RCC 7860 (cell line): ENCODE measurements around the gene SUSD3.

Source experiments
- DNase-seq: peaks from one replicate; pipeline ENCODE4 v3.0.0-alpha.2; 2015; ENCODE audit warnings: low spot score
- FAIRE-seq: peaks from 2 replicates; lab custom pipeline; 2012; peaks lifted over from hg19 to GRCh38; lab: Jason Lieb, UNC

The SUSD3 gene

GRCh38 chr9:93051680-93052089, 6.8 kb upstream of the SUSD3 start:
- DNase-seq (no peak), FAIRE-seq (no peak)

- FAIRE-seq, result no peak
- no peak for DNase-seq
These were observed 5.5 kb upstream of the SUSD3 start for GRCh38 chr9:93052791-93053540.

DNA sequence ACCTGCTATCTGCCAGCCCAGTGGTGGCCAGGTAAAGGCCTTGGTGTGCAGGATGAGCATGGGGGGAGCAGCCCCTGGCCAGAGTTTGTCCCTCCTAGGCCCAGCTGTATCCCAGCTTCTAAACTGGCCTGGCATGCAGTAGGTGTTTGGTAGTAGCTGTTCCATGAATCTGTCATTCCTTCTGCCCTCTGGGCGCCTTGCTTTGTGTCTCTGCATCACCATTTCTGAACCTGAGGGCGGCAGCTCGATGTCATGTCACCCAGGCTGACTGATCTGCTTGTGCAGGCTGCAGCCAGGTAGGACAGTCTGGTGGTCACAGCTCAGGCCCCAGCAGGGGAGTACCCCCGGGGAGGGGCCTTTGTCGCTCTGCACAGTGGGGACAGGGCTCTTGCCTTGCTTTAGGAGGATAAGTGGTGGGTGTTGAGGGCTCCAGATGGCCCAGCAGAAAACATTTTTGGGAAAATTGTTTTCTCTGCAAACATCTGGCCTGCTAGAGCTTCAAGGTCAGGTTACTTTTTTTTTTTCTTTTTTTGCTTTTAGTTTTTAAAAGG, 4.6 kb upstream of the SUSD3 start:
- no peak for FAIRE-seq
- no peak for DNase-seq

DNA sequence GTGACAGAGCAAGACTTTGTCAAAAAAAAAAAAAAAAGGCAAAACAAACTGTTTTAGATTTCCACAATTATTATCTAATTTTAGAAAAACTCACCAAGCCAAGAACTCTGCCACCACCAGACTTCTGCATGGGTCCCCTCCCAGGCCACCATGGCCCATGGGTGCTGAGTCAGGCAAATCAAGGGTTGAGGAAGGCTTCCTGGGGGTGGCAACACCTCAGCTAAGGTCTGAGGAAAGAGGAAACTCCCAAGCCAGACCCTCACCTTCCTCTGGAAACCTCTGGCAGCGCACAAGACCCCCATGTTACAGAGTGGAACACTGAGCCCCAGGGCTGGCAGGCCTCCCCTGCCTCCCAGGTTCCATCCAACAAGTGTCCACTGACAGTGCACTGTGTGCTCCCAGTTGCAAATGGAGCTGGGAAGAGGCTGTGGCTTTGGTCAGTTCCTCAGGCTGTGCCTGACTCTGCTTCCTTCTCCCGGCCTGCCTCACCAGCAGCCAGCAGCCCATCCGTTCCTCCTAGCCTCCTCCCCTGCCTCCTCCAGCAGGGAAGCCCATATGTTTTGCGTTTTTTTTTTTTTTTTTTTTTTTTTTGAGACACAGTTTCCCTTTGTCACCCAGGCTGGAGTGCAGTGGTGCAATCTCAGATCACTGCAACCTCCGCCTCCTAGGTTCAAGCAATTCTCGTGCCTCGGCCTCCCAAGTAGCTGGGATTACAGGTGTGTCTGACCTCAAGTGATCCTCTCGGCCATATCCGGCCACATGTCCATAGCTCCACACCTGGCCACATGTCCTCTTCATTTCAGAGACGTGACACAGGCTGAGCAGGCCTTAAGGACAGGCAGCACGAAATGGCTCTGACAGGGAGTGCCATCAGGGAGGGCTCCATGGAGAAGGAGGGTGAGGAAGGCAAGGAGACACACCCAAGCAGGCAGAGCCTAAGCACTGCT, 3.5 kb upstream of the SUSD3 start:
- no peak for DNase-seq
- FAIRE-seq, result no peak

GRCh38 chr9:93057042-93057702, 1.3 kb upstream of the SUSD3 start:
- DNase-seq (no peak), FAIRE-seq (no peak)

DNA sequence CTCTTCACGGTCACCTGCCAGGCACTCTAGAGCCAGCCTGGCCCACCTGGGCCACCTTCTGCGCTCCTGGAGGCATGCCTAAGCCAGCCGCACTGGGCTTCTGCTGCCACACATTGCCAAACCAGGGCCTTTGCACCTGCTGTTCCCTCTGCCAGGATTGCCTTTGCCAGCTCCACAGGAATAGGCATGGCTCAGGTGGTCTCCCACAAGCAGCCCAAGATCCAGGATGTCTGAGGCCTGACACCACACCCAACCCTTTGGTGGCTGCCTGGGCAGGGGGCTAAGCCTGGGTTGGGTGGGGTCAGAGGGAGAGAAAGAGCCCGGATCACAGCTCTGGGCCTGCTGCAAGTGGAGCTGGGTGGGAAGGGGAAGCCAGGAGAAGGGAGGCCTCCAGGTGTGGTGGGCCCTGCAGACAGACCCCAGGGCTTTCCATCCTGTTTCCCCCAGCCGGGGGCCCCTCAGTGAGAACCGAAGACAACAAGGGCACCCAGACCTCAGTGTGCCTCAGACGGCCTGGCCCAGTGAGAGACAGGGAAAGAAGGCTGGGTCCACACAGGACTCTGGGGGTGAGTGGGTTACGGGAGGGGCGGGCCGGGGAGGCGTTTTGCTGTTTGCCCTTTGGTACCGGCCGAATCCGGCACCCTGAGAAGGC, 672 bp upstream of the SUSD3 start:
- FAIRE-seq, result no peak
- no peak for DNase-seq

DNA sequence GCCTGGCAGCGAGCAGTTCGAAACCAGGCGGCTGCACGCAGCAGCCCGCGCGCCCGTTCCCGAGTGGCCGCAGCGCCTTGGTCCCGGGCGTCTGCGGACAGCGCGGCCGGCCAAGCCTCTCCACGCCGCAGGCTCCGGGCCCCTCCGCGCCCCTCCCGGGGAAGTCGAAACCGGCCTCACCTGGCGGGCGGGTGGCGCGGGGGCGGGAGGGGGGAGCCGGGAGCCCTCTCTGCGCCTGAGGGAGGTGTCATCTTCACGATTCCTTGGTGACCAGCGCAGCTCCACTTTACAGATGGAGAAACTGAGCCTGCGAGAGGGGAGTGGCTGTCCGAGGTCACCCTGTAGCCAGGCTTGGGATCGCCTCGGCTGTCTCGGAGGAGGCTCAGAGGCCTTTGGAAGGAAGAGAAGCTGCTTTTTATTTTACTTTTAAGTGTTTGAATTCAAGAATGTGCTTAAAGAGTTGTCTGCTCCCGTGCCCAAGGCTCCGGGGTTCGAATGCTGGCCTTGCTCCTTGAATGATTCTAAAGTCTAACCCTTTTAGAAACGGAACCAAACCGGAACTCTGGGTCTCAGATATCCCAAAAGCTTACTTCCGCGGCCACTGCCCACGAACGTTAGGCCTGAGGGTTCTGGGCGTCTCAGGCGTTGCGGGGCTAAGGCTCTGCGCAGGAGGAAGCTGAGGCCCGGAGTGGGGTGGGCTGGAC, 662 bp downstream of the SUSD3 start:
- no peak for DNase-seq

GRCh38 chr9:93059715-93060578, 1.4 kb downstream of the SUSD3 start:
- DNase-seq, result no peak
- no peak for FAIRE-seq

More for the DNA sequence above, 662 bp downstream of the SUSD3 start:
- no peak for FAIRE-seq

DNA sequence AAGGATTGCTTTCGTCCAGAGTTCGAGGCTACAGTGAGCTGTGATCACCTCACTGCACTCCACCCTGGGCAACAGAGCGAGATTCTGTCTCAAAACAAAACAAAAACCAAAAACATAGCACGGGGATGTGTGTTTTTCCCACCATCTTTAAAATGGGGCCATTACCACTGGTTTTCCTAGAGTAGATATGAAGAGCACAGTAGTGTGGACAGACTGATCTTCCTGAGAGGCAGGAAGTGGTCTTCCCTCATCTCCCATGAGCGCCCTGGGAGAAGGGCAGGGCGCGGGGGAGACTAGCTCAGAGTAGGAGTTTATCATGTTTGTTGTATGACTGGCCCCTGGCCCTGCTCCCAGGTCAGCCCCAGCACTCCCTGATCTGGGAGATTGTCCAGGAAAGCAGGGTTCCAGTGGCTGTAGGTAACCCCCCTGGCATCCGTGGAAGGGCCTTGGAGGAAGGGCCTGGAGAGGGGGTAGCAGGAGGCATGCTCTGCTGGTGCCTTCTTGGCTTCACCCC, 2.3 kb downstream of the SUSD3 start:
- DNase-seq (peak; percentile 73), FAIRE-seq (no peak)

GRCh38 chr9:93061260-93061751, 2.8 kb downstream of the SUSD3 start:
- FAIRE-seq (no peak), DNase-seq (no peak)

- no peak for FAIRE-seq
- no peak for DNase-seq
These were observed 3.6 kb downstream of the SUSD3 start for GRCh38 chr9:93061791-93062763.

GRCh38 chr9:93064392-93065134, 6.1 kb downstream of the SUSD3 start:
- DNase-seq (peak; percentile 47), FAIRE-seq (no peak)

DNA sequence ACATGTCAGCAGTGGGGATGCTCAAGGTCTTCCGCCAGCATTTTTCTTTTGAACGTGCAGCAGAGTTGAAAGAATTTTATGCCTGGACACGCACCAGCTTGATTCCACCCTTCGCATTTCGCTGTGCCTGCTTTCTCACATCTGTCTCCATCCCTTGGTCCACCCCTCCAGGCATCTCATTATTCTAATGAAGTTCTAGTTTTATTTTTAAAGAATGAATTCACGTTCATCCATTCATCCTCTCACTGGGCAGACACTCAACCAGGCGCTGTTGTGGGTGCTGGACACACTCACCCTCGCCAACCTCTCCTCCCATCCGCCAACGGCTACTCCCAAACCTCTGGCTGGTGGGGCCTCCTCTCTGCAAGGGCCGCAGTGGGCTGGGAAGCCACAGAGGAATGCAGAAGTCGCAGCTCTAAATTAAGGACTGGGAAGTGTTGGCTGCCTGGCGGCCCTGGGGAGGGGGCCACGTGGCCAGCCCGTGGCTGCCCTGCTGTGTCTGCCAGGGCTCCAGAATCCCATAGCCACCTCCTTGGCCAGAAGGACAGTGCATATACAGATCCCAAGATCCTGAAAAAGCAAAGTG, 6.7 kb downstream of the SUSD3 start:
- FAIRE-seq, result no peak
- DNase-seq, result no peak

DNA sequence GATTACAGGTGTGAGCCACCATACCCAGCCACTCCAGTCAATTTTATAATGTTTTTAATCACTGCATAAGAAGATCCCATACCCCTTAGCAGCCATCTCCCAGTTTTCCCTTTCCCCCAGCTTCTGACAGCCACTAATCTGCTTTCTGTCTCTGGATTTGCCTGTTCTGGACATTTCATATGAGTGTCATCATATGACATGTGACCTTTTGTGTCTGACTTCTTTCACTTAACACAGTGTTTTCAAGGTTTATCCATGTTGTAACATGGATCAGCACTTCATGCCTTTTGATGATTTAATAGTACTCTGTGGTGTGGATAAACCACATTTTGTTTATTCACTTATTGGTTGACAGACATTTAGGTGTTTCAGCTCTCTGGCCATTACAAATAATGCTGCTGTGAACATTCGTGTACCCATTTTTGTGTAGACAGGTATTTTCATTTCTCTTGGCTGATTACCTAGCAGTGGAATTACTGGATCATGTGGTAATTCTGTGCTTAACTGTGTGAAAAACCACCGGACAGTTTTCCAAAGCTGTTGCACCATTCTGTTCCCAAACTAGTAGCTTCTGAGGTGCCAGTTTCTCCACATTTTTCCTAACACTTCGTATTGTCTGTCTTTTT, 8.6 kb downstream of the SUSD3 start:
- FAIRE-seq, result no peak
- DNase-seq, result no peak

DNA sequence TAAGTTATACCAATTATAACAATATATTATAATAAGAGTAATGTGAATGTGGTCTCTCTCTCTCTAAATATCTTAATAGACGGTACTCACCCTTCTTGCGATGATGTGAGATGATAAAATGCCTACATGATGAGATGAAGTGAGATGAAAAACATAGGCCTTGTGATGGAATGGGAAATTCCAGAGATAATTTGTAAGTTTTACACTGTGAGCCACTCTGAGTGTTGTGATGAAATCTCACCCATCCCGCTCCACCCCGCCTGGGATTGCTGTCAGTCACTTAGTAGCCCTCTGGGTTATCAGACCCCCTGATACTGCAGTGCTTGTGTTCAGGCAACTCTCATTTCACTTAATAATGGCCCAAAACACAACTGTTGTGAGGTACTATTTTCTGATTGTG, 10.5 kb downstream of the SUSD3 start:
- DNase-seq, result no peak
- FAIRE-seq, result no peak

- DNase-seq (no peak), FAIRE-seq (no peak)
These were observed 13.0 kb downstream of the SUSD3 start for GRCh38 chr9:93071464-93071863.
